Posterior vena cava (tissue), 2 donors: ENCODE data around the gene SUV39H2. TPM values are rescaled to one million over a fixed set of nuclear protein-coding genes. Genes with fewer than 3 reads are reported as not detected.
"Not testable (repeated sequence)": the region's sequence is repeated elsewhere in the genome, so short reads cannot be mapped to it uniquely, and the experiment has no call there.

Experiments used
- DNase-seq: peaks from one replicate; pipeline ENCODE4 v3.0.0-alpha.2; 2020; ENCODE audit warnings: low spot score
- intact Hi-C, 2 donors: fragments of 100-400 bp; cut with DNase I; formaldehyde crosslinking; loops; one replicate each; pipeline versions ENCODE4 v1.14.1 to v1.14.2; 2022 to 2023
- total RNA-seq, 2 donors: library from RNA; stranded (reverse); fragmentation: NEBNext Ultra II Directional; extraction: Animal tissue kit (Norgen Biotek cat#: 25700); gene quantifications; one replicate each; pipeline ENCODE4 v1.2.1, GENCODE V29; 2021
- donor health status: DM: yes; HTN: yes; CAD: no.
- donor health status: DM: yes; HTN: yes; CAD: no.

Gene SUV39H2
- total RNA-seq, 2 donors from 2014 or later: 7.5 to 9.3 TPM

DNA sequence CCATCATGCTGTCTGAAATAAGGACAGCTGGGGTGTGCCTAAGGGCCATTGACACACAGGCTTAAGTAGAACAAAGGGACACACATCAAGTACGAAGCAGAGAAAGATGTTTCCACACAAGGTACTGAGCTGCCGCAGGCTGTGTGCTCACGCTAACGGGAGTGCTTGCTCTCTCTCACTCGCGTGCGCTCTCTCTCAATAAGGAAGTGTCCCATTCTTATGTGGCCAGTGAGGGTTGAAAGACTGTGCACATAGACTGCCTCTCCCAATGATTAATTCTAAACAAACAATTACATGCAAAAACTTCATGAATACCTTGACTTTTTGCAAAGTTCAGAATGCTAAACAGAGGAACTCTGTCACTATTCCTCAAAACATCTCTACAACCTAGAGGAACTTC is 45.3 kb downstream of the SUV39H2 start:
- no peak for DNase-seq
- intact Hi-C loops: no loop called here

DNA sequence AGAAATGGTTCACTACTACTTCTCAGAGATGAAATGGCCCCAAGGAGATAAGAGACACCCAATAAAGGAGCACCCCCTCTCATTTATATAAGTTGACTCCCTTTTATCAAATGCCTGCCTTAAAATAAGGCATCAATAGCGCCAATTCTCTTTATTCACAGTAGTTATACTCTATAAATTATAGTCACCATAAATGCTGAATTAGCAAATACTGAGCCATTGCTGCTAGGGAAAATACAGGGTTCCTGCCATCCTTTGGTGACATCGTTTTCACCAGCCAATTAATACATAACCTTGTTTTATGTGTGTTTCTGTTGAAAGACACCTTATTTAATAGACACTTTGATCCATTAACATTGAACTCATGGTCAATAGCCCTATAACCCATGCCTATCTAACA is 46.6 kb downstream of the SUV39H2 start:
- no peak for DNase-seq
- intact Hi-C loops: no loop called here

DNA sequence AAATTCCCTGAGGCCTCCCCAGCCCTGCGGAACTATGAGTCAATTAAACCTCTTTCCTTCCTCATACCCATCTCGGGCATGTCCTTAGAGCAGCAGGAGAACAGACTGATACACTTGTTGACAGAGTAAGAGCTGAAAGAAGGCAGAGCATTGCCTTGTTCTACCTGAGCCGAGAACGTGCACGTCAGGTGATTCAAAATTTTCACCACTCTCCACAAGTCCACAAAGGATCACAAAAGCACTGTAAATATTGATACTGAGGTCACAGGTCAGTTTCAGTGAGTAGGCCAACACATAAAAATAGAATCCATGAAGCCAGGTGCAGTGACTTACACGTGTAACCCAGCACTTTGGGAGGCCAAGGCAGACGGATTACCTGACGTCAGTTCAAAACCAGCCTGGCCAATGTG is 47.4 kb downstream of the SUV39H2 start:
- intact Hi-C loops: no loop called here

DNA sequence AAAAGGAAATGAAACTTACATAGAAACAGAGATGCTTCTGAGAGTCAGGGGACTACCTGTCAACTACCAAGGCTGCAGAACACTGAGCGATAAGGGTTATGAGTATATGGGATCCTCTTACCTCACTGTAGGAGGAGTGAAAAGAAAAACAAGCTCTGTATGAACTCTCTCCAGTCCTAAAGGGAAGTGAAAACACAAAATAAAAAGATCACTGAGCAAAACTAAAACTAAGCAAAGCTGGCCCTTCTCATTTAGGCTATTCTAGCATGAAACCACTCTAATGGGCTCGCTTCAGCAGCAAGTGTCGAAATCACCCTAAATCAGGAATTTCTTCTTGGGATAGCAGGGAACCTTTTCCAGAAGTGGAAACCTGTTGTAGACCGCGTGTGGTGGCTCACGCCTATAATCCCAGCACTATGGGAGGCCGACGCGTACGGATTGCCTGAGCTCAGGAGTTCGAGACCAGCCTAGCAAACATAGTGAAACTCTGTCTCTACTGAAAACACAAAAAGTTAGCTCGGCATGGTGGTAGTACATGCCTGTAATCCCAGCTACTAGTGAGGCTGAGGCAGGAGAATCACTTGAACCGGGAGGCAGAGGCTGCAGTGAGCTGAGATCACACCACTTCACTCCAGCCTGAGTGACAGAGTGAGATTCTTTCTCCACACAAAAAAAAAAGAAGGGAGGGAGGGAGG is 48.2 kb downstream of the SUV39H2 start:
- no peak for DNase-seq
- intact Hi-C loops: no loop called here

More for the DNA sequence above, 47.4 kb downstream of the SUV39H2 start:
- no peak for DNase-seq

DNA sequence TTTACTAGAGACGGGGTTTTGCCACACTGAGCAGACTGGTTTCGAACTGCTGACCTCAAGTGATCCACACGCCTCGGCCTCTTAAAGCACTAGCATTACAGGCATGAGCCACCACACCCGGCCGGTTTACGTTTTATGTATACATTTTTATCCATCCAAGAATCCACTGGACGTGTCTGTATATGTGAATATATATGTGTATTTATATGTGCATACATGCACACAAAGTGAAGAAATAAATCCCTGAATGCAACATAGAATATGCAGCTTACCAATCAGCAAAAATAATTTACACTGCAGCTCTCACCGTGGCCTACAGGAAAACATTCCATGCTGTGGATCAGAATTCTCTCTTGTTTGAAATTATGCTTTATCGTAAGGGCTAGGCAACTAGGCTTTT is 51.9 kb downstream of the SUV39H2 start:
- DNase-seq: no peak

DNA sequence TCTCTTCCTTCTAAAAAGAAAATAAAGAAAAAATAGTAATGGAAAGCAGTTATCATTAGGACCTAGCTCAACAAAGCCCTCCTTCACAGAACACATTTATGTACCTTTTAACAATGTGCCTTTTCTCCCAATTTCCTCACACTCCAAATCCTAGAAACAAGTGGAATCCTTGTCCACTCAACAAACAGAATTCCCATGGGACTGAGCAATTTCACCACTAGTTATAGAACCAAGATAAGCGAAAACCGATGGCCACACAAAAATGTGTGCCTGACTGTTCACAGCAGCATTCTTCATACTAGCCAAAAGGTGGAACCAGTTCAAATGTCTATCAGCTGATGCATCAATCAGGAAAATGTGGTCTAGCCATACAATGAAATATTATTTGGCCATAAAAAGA is 57.9 kb downstream of the SUV39H2 start:
- no peak for DNase-seq
- intact Hi-C loops: no loop called here

More for the DNA sequence above, 51.9 kb downstream of the SUV39H2 start:
- intact Hi-C loops: no loop called here

DNA sequence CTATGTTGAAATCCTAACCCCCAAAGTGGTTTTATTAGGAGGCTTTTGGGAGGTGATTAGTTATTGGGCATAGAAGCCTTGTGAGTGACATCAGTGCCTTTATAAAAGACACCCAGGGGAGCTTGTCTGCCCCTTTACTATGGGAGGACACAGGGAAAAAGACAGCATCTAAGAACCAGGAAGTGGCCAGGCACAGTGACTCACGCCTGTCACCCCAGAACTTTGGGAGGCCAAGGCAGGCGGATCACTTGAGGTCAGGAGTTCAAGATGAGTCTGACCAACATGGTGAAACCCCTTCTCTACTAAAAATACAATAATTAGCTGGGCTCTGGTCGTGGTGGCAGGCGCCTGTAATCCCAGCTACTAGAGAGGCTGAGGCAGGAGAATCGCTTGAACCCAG is 60.3 kb downstream of the SUV39H2 start:
- DNase-seq, intact Hi-C loops: not testable (repeated sequence)

DNA sequence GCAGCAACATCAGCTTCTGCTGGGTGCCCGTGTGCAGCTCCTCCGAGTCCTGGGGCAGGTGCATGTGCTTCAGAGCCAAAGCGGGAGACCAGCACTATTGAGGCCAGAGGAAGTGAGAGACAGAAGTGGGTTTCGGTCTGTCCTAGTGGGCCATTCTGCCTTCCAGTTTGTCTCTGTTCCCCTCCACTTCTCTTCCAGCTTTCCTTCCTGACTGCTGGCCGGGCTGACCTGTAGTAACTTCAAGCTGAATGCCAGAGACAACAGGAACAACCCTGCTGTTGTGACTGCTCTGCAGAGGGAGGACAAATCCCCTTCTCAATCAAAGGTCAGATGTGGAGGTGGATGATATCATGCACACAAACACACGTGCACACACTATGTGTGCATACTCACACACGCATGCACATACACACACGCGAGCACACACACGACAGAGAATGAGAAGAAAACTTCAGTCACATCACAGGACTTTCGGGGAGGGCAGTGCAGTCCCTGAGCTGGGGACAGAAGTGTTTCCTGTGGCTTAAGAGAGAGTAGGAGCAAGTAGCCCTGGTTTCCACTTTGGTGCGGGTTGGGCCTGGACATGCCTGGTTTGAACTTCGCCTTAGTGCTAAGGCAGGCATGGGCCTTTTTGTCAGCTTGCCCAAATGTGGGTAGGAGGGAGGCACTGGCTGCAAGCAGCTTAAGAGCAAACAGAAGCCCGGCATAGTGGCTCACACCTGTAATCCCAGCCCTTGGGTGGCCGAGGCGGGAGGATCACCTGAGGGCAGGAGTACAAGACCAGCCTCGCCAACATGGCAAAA is 63.7 kb downstream of the SUV39H2 start:
- intact Hi-C loops, DNase-seq: not testable (repeated sequence)

DNA sequence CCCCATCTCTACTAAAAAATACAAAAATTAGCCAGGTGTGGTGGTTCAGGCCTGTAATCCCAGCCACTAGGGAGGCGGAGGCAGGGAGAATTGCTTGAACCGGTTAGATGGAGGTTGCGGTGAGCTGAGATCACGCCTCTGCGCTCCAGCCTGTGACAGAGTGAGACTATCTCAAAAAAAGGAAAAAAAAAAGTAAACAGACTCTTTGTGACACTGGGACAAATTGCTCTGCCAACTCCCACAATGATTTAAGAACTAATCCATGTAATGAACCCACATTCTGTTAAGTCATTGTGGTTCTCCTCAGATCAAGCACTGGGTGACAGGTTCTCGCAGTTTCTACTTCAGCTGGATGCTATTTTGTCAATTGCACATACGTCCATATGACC is 64.3 kb downstream of the SUV39H2 start:
- intact Hi-C loops, DNase-seq: not testable (repeated sequence)

DNA sequence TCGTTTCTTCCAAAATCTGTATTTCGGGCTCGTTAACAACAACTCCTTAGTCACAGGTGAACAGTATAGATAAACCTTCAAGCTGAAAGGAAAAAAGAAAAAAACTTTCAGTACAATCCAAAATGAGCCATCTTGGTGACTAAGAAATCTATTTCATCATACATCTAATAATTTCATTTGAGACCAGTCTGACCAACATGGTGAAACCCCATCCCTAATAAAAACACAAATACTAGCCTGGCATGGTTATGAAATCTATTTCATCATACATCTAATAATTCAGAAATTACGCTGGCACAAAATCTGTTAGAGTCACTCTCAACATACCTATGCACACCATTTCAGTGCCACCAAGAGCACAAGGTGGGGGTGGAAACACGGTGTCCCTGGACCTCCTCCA is 66.4 kb downstream of the SUV39H2 start:
- no peak for DNase-seq
- intact Hi-C loops: no loop called here

DNA sequence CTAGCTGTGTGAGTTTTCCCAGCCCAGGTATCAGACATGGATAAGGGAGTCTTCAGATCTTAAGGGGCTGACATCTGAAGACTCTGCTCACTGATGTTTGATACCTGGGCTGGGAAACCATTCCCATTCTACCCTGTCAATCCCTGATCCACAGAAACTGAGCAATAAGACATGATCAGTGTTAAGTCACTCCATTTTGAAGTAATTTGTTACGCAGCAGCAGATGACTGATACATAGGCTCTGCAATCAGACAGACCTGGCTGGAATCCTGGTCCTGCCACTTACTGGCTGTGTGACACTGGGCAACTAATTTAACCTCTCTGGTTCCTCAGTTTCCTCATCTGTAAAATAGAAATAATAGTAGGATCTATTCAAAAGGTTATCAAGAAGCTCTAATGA is 68.6 kb downstream of the SUV39H2 start:
- intact Hi-C loops: no loop called here
- DNase-seq: no peak

DNA sequence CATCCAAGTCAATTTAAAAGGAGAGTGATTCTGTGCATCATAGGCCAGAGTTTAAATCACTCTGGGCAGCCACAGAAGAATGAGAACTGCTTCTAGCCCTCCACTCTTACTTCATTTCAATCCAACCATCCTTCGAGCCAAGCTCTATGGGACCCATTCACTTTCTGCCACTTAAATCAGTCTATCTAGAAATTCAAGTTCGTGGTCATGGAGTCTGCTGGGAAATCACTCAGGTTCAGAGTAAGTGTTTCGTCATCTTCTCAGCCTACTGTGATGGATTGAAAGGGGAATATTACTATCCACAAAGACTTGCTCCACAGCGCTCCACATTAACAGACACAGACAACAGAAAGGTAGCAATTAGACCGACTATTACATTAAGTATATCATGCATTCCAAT is 70.6 kb downstream of the SUV39H2 start:
- no peak for DNase-seq
- intact Hi-C loops: no loop called here

DNA sequence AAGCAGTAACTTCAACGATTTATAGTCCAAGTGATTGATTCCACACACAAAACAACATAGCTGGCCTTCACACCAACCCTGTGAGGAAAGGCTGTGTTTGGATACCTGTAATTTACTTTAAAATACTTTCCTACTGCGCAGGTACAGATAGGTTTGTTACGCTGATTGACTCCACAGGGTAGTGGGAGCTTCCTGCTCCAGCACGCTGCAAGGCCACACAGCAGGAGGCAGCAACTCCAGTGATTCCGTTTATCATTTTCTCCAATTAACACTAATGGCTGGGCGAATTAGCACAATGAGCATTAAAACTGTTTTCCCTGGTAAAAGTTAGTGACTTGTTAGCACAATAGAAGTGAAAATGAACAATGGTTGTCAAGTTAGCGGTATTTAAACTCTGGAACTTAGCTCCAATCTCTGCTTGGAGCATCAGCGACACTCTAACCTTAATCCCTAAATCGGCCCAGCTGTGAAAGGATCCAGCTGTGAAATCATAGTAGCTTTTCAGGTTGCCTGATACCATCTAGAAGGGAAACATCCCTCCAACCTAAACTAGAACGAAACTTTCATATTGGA is 74.3 kb downstream of the SUV39H2 start:
- intact Hi-C loops: loop anchor here (5.0 to 10.0 kb wide), 2 partner anchors 144 to 152 kb away; partner anchors contain the start of gene RPP38 (in 1 of the 2)
- no peak for DNase-seq

DNA sequence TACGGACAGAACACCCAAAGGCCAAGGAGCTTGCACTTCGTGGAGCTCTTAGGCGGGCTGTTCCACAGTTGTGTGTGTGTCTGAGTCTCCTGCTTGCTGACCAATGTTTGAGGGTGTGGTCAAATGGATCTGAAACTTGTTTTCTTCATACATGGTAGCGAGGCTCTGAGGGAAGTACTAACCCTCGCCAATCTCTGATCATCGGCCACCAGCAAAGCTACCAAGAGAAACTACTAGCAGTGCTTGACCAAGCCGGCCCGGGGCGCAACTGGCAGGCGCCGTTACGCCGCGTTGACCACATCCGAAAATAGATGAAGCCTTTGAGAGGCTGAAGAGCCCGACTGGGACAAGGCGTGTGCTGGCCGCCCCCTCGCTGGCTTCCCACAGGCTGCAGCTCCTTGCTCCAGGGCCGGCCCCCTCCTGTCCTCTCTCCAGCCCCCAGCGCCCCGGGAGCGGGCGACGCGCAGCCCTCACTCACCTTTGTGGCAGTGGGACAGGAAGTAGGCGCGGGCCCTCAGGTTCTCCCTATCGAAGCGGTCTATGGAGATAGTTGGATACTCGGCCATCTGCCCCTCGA is 74.8 kb downstream of the SUV39H2 start:
- intact Hi-C loops: loop anchor here (5.0 to 10.0 kb wide), 2 partner anchors 144 to 151 kb away; partner anchors contain the start of gene RPP38 (in 1 of the 2)
- DNase-seq: peak; percentile 90

Other genes with a start within 250 kb of the SUV39H2 start
- gene FAM107B, start 104.0 kb upstream of the SUV39H2 start, total RNA-seq: 10 to 100 TPM; 23.2 to 28.4 TPM
- 1 to 10 TPM in 1 of 2 donors, under 1 TPM in 1; 0.95 to 1.8 TPM for gene CDNF, start 40.8 kb upstream of the SUV39H2 start, total RNA-seq
- gene HSPA14, start 40.6 kb upstream of the SUV39H2 start, total RNA-seq: 10 to 100 TPM in 1 of 2 donors, 1 to 10 TPM in 1; 9.9 to 13.9 TPM
- 1 to 10 TPM; 5.9 to 8.8 TPM for gene MSANTD7, start 40.6 kb upstream of the SUV39H2 start, total RNA-seq
- gene DCLRE1C, start 75.2 kb downstream of the SUV39H2 start, total RNA-seq: 10 to 100 TPM in 1 of 2 donors, 1 to 10 TPM in 1; 8.7 to 12.0 TPM
- gene MEIG1, start 80.5 kb downstream of the SUV39H2 start, total RNA-seq: not detected
- 1 to 10 TPM; 1.3 to 1.9 TPM for gene OLAH, start 165.1 kb downstream of the SUV39H2 start, total RNA-seq
- under 1 TPM in 1 of 2 donors, not detected in 1; 0.46 TPM for gene ACBD7, start 209.9 kb downstream of the SUV39H2 start, total RNA-seq
- 10 to 100 TPM in 1 of 2 donors, 1 to 10 TPM in 1; 10.0 to 11.2 TPM for gene RPP38, start 218.5 kb downstream of the SUV39H2 start, total RNA-seq